Peyer's patch (tissue), 4 donors: ENCODE data around the gene FA2H. TPM values are rescaled to one million over a fixed set of nuclear protein-coding genes. Genes with fewer than 3 reads are reported as not detected.
A peak's percentile ranks its signal among the peaks of the same experiment; 100 is the strongest.

Experiments
- DNase-seq, 3 donors: peaks; one replicate each; pipeline ENCODE4 v3.0.0-alpha.2; 2017 to 2019
- H3K27ac ChIP-seq, 4 donors: fragments of 200-600 bp; sonication (generic); one replicate each; pipeline ENCODE4 v1.5.1; 2016 to 2019
- H3K27me3 ChIP-seq, 2 donors: fragments of 200-600 bp; sonication (generic); one replicate each; pipeline ENCODE4 v1.5.1; 2019
- H3K36me3 ChIP-seq, 3 donors: fragments of 200-600 bp; sonication (generic); one replicate each; pipeline ENCODE4 v1.5.1; 2016 to 2019
- H3K4me1 ChIP-seq, 4 donors: fragments of 200-600 bp; sonication (generic); one replicate each; pipeline ENCODE4 v1.5.1; 2016 to 2019
- H3K4me3 ChIP-seq, 4 donors: fragments of 200-600 bp; sonication (generic); 1 replicate in 3 of 4; 2 replicates in 1 of 4; pipeline ENCODE4 v1.5.1; 2016 to 2019; ENCODE audit warnings: mild to moderate bottlenecking in 1 of 4
- H3K9me3 ChIP-seq, 4 donors: fragments of 200-600 bp; sonication (generic); one replicate each; pipeline ENCODE4 v1.5.1; 2016 to 2019; ENCODE audit warnings: mild to moderate bottlenecking in 1 of 4
- CTCF ChIP-seq, 6 experiments: fragments of 450-650 bp in 4 of 6; fragments of 200-600 bp in 2 of 6; sonication (generic) in 1 of 6; IDR thresholded peaks; one replicate each; pipeline ENCODE4 v1.5.1; 2017 to 2019; ENCODE audit warnings: antibody characterized with exemption in 6 of 6, mild to moderate bottlenecking in 3 of 6, moderate library complexity in 1 of 6
- POLR2A ChIP-seq, 2 donors: fragments of 450-650 bp; IDR thresholded peaks; one replicate each; pipeline ENCODE4 v1.5.1; 2017; ENCODE audit warnings: antibody characterized with exemption in 2 of 2, mild to moderate bottlenecking in 2 of 2, moderate library complexity in 2 of 2
- total RNA-seq, 4 donors: library from RNA; depleted of rRNA; stranded (reverse); fragments of >200 nt; gene quantifications; one replicate each; pipeline ENCODE4 v1.1.0, GENCODE V29; 2016

FA2H gene
- total RNA-seq, 4 donors from 2014 or later, result 6.6 to 36.9 (median 24.7) TPM

DNA sequence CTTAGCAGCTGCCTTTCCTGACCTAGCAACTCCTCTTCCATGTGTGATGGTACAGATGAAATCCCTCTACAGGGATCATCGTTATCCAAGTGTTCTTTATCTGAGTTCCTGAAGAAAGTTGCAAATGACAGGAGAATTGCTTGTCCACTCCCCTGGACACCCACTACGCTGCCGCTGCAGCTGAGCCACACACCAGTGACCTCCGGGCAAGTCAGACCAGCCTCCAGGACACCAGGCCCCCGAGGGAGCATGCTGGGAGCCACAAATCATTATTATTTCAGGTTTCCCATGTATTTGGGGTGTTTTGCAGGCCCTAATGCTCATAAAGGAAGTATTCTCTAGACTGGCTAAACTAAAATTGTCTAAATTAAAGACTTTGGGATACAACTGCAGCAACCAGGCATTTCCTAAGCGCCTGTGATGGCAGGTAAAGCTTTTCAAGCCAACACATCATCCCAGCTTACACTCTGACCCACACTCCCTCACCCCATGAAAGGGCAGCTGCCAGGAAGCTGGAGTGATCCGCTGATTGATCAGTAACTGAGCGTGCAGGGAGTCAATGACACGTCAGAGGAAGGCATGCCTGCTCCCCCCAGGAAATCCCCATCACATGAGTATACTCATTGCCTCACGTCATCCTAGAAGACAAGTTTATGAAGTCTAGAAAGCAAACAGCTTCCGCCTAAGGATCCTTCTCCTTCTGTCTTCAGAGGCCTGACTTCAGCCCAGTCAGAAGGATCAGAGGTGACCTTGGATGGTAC, 14.4 kb downstream of the FA2H start:
- no peaks in the 10 kb centered on the region for H3K9me3 ChIP-seq
- H3K36me3 ChIP-seq, result no peaks in the 10 kb centered on the region
- TF ChIP-seq CTCF (IDR thresholded peaks at IDR 0.05) (no peak), POLR2A (IDR thresholded peaks at IDR 0.05) (no peak)
- peak in 1 of 3 donors; percentile 43 for DNase-seq
- H3K27ac ChIP-seq, result no peak overlapping the region
- no peaks in the 10 kb centered on the region for H3K4me1 ChIP-seq
- no peaks in the 10 kb centered on the region for H3K27me3 ChIP-seq
- H3K4me3 ChIP-seq, result no peak overlapping the region

DNA sequence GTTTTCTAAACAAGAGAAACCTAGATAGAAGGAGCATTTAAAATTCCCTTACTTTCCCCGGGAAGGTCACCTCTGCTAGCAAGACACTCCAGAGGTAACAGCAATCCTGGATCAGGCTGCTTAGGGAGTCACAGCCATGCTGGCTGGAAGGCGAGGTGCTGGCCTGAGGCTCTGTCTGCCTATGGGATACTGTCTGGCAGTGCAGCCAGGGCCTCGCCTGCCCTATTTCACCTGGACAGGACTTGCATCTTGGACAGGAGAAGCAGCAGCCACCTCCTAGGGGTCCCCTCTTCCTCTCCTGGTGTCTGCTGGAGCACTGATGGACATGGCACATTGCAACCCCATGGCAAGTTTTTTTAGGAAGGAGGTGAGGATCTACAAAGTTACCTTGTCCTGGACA, 15.1 kb downstream of the FA2H start:
- Histone ChIP-seq H3K27ac (no peak overlapping the region), H3K4me1 (no peaks in the 10 kb centered on the region), H3K27me3 (no peaks in the 10 kb centered on the region), H3K9me3 (no peaks in the 10 kb centered on the region), H3K36me3 (no peaks in the 10 kb centered on the region), H3K4me3 (no peak overlapping the region)
- peak in 1 of 3 donors; percentile 38 for DNase-seq
- TF ChIP-seq POLR2A (IDR thresholded peaks at IDR 0.05) (no peak), CTCF (IDR thresholded peaks at IDR 0.05) (no peak)

GRCh38 chr16:74758801-74759200, 15.8 kb downstream of the FA2H start:
- no peaks in the 10 kb centered on the region for H3K9me3 ChIP-seq
- no peak overlapping the region for H3K4me3 ChIP-seq
- H3K36me3 ChIP-seq, result no peaks in the 10 kb centered on the region
- TF ChIP-seq CTCF (IDR thresholded peaks at IDR 0.05) (no peak), POLR2A (IDR thresholded peaks at IDR 0.05) (no peak)
- H3K27ac ChIP-seq, result no peak overlapping the region
- H3K27me3 ChIP-seq, result no peaks in the 10 kb centered on the region
- H3K4me1 ChIP-seq, result no peaks in the 10 kb centered on the region
- DNase-seq, result peak in 1 of 3 donors; percentile 39

GRCh38 chr16:74757349-74757748, 17.3 kb downstream of the FA2H start:
- no peak overlapping the region for H3K27ac ChIP-seq
- H3K36me3 ChIP-seq, result no peaks in the 10 kb centered on the region
- TF ChIP-seq POLR2A (IDR thresholded peaks at IDR 0.05) (no peak), CTCF (IDR thresholded peaks at IDR 0.05) (no peak)
- DNase-seq, result no peak
- no peaks in the 10 kb centered on the region for H3K4me1 ChIP-seq
- H3K9me3 ChIP-seq, result no peaks in the 10 kb centered on the region
- H3K4me3 ChIP-seq, result no peak overlapping the region
- H3K27me3 ChIP-seq, result no peaks in the 10 kb centered on the region

- H3K27me3 ChIP-seq, result no peaks in the 10 kb centered on the region
- H3K36me3 ChIP-seq, result no peaks in the 10 kb centered on the region
- H3K4me3 ChIP-seq, result no peak overlapping the region
- DNase-seq, result peak in 1 of 3 donors; percentile 22
- no peaks in the 10 kb centered on the region for H3K9me3 ChIP-seq
- H3K27ac ChIP-seq, result no peak overlapping the region
- TF ChIP-seq POLR2A (IDR thresholded peaks at IDR 0.05), result no peak
- TF ChIP-seq CTCF (IDR thresholded peaks at IDR 0.05), result no peak
- no peaks in the 10 kb centered on the region for H3K4me1 ChIP-seq
These were observed 18.4 kb downstream of the FA2H start for GRCh38 chr16:74756203-74756602.
